K562 (cell line): Measurements from ENCODE around the gene GLB1L2. TPM values are rescaled to one million over a fixed set of nuclear protein-coding genes. Genes with fewer than 3 reads are reported as not detected.

Source experiments
- ATAC-seq: fragments of 200-7000 bp; cut with Tn5 transposase; 3 replicates; pipeline ENCODE4 v1.9.1; 2020; ENCODE audit warnings: moderate library complexity
- BruUV-seq: library from RNA; stranded (reverse); fragments of 400-500 nt; replicated peaks from 2 replicates; lab custom pipeline; 2021; lab: Mats Ljungman, UMichigan
- CTCF ChIA-PET: fragments of 300-600 bp; formaldehyde crosslinking; extraction: SDS; loops from one replicate; lab custom pipeline; 2021; ENCODE audit warnings: low intra/inter-chr PET ratio; lab: Yijun Ruan, JAX
- POLR2A ChIA-PET: fragments of 300-600, 350-650 bp; sonication (Branson Sonifier 250); formaldehyde crosslinking; extraction: SDS; loops from one replicate; lab custom pipeline; 2021; ENCODE audit warnings: antibody characterized with exemption, inconsistent platforms; lab: Yijun Ruan, JAX
- DNase-seq, 4 experiments: peaks; one replicate each; pipeline versions ENCODE4 v3.0.0 to v3.0.0-alpha.2; 2011 to 2018; ENCODE audit warnings: low spot score in 3 of 4, mixed read lengths in 3 of 4; ENCODE audit errors: extremely low read depth in 1 of 4
- FAIRE-seq: peaks from 2 replicates; lab custom pipeline; 2011; peaks lifted over from hg19 to GRCh38; lab: Jason Lieb, UNC
- H2AFZ ChIP-seq: 2 replicates; pipeline ENCODE4 v1.6.0; 2011; ENCODE audit warnings: low read depth, low read length, control low read depth, inconsistent platforms
- H3K27ac ChIP-seq: fragments of 200-600 bp; 3 replicates; pipeline ENCODE4 v1.8.0; 2011; ENCODE audit warnings: low read depth, mild to moderate bottlenecking, control low read depth, inconsistent platforms, low read length, moderate library complexity, mixed read lengths; ENCODE audit errors: extremely low read depth
- H3K27me3 ChIP-seq, 2 experiments: fragments of 300-600 bp in 1 of 2; 2 replicates in 1 of 2; 3 replicates in 1 of 2; pipeline versions ENCODE4 v1.6.0 to v1.8.0; 2011; ENCODE audit warnings: inconsistent platforms in 2 of 2, low read length in 2 of 2, mild to moderate bottlenecking in 1 of 2, mixed read lengths in 1 of 2, moderate library complexity in 1 of 2; ENCODE audit not compliant: control insufficient read depth in 2 of 2, insufficient read depth in 2 of 2
- H3K36me3 ChIP-seq: fragments of 300-600 bp; 3 replicates; pipeline ENCODE4 v1.8.0; 2011; ENCODE audit warnings: mild to moderate bottlenecking, low read length, inconsistent platforms; ENCODE audit not compliant: control insufficient read depth, insufficient read depth
- H3K4me1 ChIP-seq, 2 experiments: fragments of 200-600 bp in 1 of 2; replicated peaks in 1 of 2; 2 replicates in 1 of 2; 3 replicates in 1 of 2; pipeline versions ENCODE4 v1.5.1 to v1.8.0; 2011; ENCODE audit warnings: inconsistent platforms in 2 of 2, low read length in 2 of 2, mild to moderate bottlenecking in 1 of 2, mixed read lengths in 1 of 2, moderate library complexity in 1 of 2; ENCODE audit not compliant: control insufficient read depth in 2 of 2, insufficient read depth in 2 of 2
- H3K4me2 ChIP-seq: 2 replicates; pipeline ENCODE4 v1.6.1; 2011; ENCODE audit warnings: low read length, control low read depth, inconsistent platforms, mixed read lengths; ENCODE audit not compliant: insufficient read depth
- H3K4me3 ChIP-seq: fragments of 200-600 bp; sonication (generic), shearing (Covaris generic); 2 replicates; pipeline ENCODE4 v1.5.1; 2016; ENCODE audit warnings: control low read depth, inconsistent platforms
- H3K79me2 ChIP-seq: fragments of 200-600 bp; 3 replicates; pipeline ENCODE4 v1.8.0; 2011; ENCODE audit warnings: low read length, inconsistent platforms; ENCODE audit not compliant: control insufficient read depth, insufficient read depth
- H3K9ac ChIP-seq, 2 experiments: 2 replicates each; pipeline versions ENCODE4 v1.6.0 to v1.6.1; 2011; ENCODE audit warnings: low read depth in 2 of 2, low read length in 2 of 2, control low read depth in 1 of 2, inconsistent platforms in 1 of 2, mild to moderate bottlenecking in 1 of 2, mixed read lengths in 1 of 2; ENCODE audit not compliant: insufficient read depth in 1 of 2
- H3K9me1 ChIP-seq: one replicate; pipeline ENCODE4 v1.6.0; 2011; ENCODE audit warnings: inconsistent platforms, mild to moderate bottlenecking, low read length, moderate library complexity; ENCODE audit not compliant: control insufficient read depth, insufficient read depth
- H3K9me3 ChIP-seq: replicated peaks from 2 replicates; pipeline ENCODE4 v1.5.1; 2011; ENCODE audit warnings: low read depth, low read length, inconsistent platforms; ENCODE audit not compliant: control insufficient read depth, insufficient read depth
- H4K20me1 ChIP-seq: replicated peaks from 2 replicates; pipeline ENCODE4 v1.6.1; 2011; ENCODE audit warnings: low read length, inconsistent platforms, mixed read lengths; ENCODE audit not compliant: control insufficient read depth, insufficient read depth
- HLTF ChIP-seq: fragments of 450-650 bp; IDR thresholded peaks from 2 replicates; pipeline ENCODE4 v1.6.1; 2016
- IRF1 ChIP-seq: sonication (generic); formaldehyde crosslinking; IDR thresholded peaks from 2 replicates; pipeline ENCODE4 v1.8.0; 2022; ENCODE audit warnings: missing genetic modification reagents, mild to moderate bottlenecking, borderline replicate concordance
- MAFF ChIP-seq: IDR thresholded peaks from 2 replicates; pipeline ENCODE4 v1.6.1; 2012; ENCODE audit warnings: low read length, improper control_type of control experiment
- SMC3 ChIP-seq: conservative IDR thresholded peaks from 2 replicates; pipeline ENCODE4 v1.6.1; 2011; ENCODE audit warnings: low read depth, low read length, improper control_type of control experiment; ENCODE audit not compliant: insufficient read depth
- TAF7 ChIP-seq: fragments of 450-650 bp; IDR thresholded peaks from 2 replicates; pipeline ENCODE4 v1.6.1; 2016; ENCODE audit warnings: missing genetic modification characterization, missing compliant biosample characterization
- XRCC3 ChIP-seq: fragments of 450-650 bp; IDR thresholded peaks from 2 replicates; pipeline ENCODE4 v1.6.1; 2017; ENCODE audit warnings: mild to moderate bottlenecking, moderate library complexity
- ZBTB12 ChIP-seq: fragments of 250-450 bp; sonication (Bioruptor Pico); IDR thresholded peaks from 2 replicates; pipeline ENCODE4 v1.4.0; 2020
- WGBS: fragments of 100-300 bp; shearing (Covaris generic); methylation state at CpG from one replicate; pipeline ENCODE4 v1.1.6; 2016; ENCODE audit warnings: low coverage, mixed read lengths; ENCODE audit not compliant: insufficient coverage; ENCODE audit errors: missing lambda C conversion rate; 5-methylcytosine and 5-hydroxymethylcytosine counted together
- in situ Hi-C: fragments of 300-500 bp; cut with MboI; formaldehyde crosslinking; loops from 4 replicates; pipeline ENCODE4 v1.15.0; 2018; ENCODE audit warnings: inconsistent platforms, mixed read lengths
- intact Hi-C: fragments of 100-400 bp; cut with micrococcal nuclease; formaldehyde crosslinking; loops from 2 replicates; pipeline ENCODE4 v1.14.2; 2022
- polyA plus RNA-seq, 8 experiments: library from polyadenylated mRNA; depleted of rRNA in 4 of 8; stranded (reverse) in 5 of 8; unstranded in 3 of 8; fragments of >200 nt; fragmentation: Nextera tagmentation in 2 of 8; fragmentation: Illumina TruSeq in 1 of 8; extraction: Ambion mirVana in 2 of 8; extraction: Trizol in 1 of 8; gene quantifications; 2 replicates each; pipeline versions ENCODE4 v1.2.1 to v1.2.3, GENCODE V29; 2011 to 2014; ENCODE audit warnings: inconsistent platforms in 1 of 8, missing spikeins in 1 of 8
- total RNA-seq, 7 experiments: library from RNA; depleted of rRNA in 6 of 7; stranded (reverse); fragments of >200 nt in 6 of 7; fragmentation: Illumina TruSeq in 2 of 7; extraction: Trizol in 2 of 7; gene quantifications; 2 replicates each; pipeline versions ENCODE4 v1.2.1 to v1.2.3, GENCODE V29; 2011 to 2021; ENCODE audit warnings: low replicate concordance in 1 of 7

Gene GLB1L2
- total and polyA plus RNA-seq, 9 of the 15 experiments (the other 6 are each of a cell fraction or from before 2014, with no cell fraction given), result 0.84 to 21.4 (median 13.8) TPM

- no peaks in the 10 kb centered on the region for H3K36me3 ChIP-seq
- no peak overlapping the region for H2AFZ ChIP-seq
- ChIA-PET CTCF (no interaction called here), POLR2A (interaction anchor here (0.6 to 1.2 kb wide), 2 partner anchors 10 to 19 kb away, joined by 3 read pairs; no protein-coding TSS in a partner anchor)
- 2% methylated on average over 16 of the region's 18 CpGs for WGBS
- ATAC-seq (no peak), FAIRE-seq (no peak), DNase-seq (no peak)
- peaks cover 4 to 69% of the 10 kb centered on the region in 2 experiments for H3K27me3 ChIP-seq
- H3K9me1 ChIP-seq, result no peaks in the 10 kb centered on the region
- intact Hi-C loops, result loop anchor here (10.0 kb wide), 1 partner anchor 327 kb away; no protein-coding TSS in a partner anchor
- BruUV-seq, result no TSS peak
- H3K79me2 ChIP-seq, result no peaks in the 10 kb centered on the region
- no peak overlapping the region for H3K27ac ChIP-seq
- H4K20me1 ChIP-seq, result peaks cover 15% of the 10 kb centered on the region; the same call in 1 of the 2 replicates
- no peak overlapping the region for H3K4me2 ChIP-seq
- no peaks in the 10 kb centered on the region for H3K4me1 ChIP-seq
- H3K4me3 ChIP-seq, result no peak overlapping the region
- H3K9ac ChIP-seq, result no peak overlapping the region; a peak in 1 of 4 replicates
- H3K9me3 ChIP-seq, result no peaks in the 10 kb centered on the region
- TF ChIP-seq MAFF (no peak), XRCC3 (no peak), SMC3 (no peak), TAF7 (tag) (no peak), HLTF (no peak), IRF1 (no peak), ZBTB12 (CRISPR knock-in tag) (no peak)
- in situ Hi-C loops, result no loop called here
Observed at GRCh38 chr11:134397304-134398078, 65.7 kb downstream of the GLB1L2 start.
